ENCODE measurements around the gene COL13A1.

DNA sequence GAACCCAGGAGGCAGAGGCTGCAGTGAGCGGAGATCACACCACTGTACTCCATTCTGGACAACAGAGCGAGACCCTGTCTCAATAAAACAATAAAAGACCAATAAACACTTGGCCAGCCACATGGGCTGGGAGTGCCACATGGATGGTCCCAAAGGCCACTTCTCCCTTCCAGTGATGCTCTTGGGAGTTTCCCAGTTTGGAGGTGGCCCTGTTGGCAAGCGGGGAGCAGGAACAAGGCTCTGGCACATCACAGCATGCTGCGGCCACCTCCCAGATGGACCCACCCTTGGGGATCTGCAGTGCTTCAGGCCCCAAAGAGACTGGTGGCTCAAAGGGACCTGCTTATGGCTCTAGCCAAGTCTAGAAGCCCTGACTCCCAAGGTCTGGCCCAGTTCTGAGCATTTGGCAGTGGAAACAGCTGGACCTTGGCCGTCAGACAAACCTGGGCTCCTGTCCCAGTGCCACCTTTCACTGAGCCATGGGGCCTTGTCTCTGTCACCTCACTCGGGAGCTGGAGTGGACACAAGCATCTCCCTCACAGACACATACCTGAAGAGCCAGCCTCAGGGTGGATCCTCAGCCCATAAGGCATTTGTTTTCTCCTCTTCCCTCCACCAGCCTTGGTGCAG, 91.7 kb downstream of the COL13A1 start:
- TF ChIP-seq, protein P1, sequence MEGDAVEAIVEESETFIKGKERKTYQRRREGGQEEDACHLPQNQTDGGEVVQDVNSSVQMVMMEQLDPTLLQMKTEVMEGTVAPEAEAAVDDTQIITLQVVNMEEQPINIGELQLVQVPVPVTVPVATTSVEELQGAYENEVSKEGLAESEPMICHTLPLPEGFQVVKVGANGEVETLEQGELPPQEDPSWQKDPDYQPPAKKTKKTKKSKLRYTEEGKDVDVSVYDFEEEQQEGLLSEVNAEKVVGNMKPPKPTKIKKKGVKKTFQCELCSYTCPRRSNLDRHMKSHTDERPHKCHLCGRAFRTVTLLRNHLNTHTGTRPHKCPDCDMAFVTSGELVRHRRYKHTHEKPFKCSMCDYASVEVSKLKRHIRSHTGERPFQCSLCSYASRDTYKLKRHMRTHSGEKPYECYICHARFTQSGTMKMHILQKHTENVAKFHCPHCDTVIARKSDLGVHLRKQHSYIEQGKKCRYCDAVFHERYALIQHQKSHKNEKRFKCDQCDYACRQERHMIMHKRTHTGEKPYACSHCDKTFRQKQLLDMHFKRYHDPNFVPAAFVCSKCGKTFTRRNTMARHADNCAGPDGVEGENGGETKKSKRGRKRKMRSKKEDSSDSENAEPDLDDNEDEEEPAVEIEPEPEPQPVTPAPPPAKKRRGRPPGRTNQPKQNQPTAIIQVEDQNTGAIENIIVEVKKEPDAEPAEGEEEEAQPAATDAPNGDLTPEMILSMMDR (IDR thresholded peaks at IDR 0.05): no peak
- TF ChIP-seq POLR2A (IDR thresholded peaks at IDR 0.05): no peak
